DLD1 (cell line): ENCODE data around the gene MOSMO.
"Not testable (repeated sequence)": the region's sequence is repeated elsewhere in the genome, so short reads cannot be mapped to it uniquely, and the experiment has no call there.

ENCODE experiments used
- in situ Hi-C: cut with HindIII; loops from 2 replicates; pipeline ENCODE4 v1.10.0; 2017; ENCODE audit warnings: low sequenced_read_pairs

The MOSMO gene

GRCh38 chr16:22001591-22001990 lies 6.3 kb upstream of the MOSMO start:
- in situ Hi-C loops, result no loop called here

GRCh38 chr16:22002047-22002446 lies 5.9 kb upstream of the MOSMO start:
- in situ Hi-C loops, result not testable (repeated sequence)

GRCh38 chr16:22003195-22003594 lies 4.7 kb upstream of the MOSMO start:
- in situ Hi-C loops, result no loop called here

- in situ Hi-C loops, result no loop called here
These were observed 3.6 kb upstream of the MOSMO start for GRCh38 chr16:22004341-22004740.

- in situ Hi-C loops, result no loop called here
These were observed 2.2 kb upstream of the MOSMO start for GRCh38 chr16:22005746-22006145.

GRCh38 chr16:22006636-22007035 lies 1.3 kb upstream of the MOSMO start:
- in situ Hi-C loops, result no loop called here

- in situ Hi-C loops, result no loop called here
These were observed 777 bp upstream of the MOSMO start for GRCh38 chr16:22007159-22007508.

- in situ Hi-C loops, result no loop called here
These were observed 526 bp downstream of the MOSMO start for GRCh38 chr16:22008215-22009059.

GRCh38 chr16:22010902-22011301 lies 3.0 kb downstream of the MOSMO start:
- in situ Hi-C loops, result no loop called here

- in situ Hi-C loops, result no loop called here
These were observed 4.3 kb downstream of the MOSMO start for GRCh38 chr16:22012241-22012640.

GRCh38 chr16:22013486-22013885 lies 5.6 kb downstream of the MOSMO start:
- in situ Hi-C loops, result no loop called here

GRCh38 chr16:22014271-22014873 lies 6.5 kb downstream of the MOSMO start:
- in situ Hi-C loops, result no loop called here

- in situ Hi-C loops, result no loop called here
These were observed 9.0 kb downstream of the MOSMO start for GRCh38 chr16:22016927-22017326.

GRCh38 chr16:22018559-22018958 lies 10.6 kb downstream of the MOSMO start:
- in situ Hi-C loops, result no loop called here

GRCh38 chr16:22022151-22022550 lies 14.2 kb downstream of the MOSMO start:
- in situ Hi-C loops, result no loop called here

- in situ Hi-C loops, result no loop called here
These were observed 15.6 kb downstream of the MOSMO start for GRCh38 chr16:22023505-22023904.

GRCh38 chr16:22024785-22025184 lies 16.9 kb downstream of the MOSMO start:
- in situ Hi-C loops, result not testable (repeated sequence)

GRCh38 chr16:22027633-22028032 lies 19.7 kb downstream of the MOSMO start:
- in situ Hi-C loops, result no loop called here

GRCh38 chr16:22029632-22030031 lies 21.7 kb downstream of the MOSMO start:
- in situ Hi-C loops, result no loop called here

GRCh38 chr16:22030087-22030812 lies 22.3 kb downstream of the MOSMO start:
- in situ Hi-C loops, result no loop called here

GRCh38 chr16:22031483-22032083 lies 23.7 kb downstream of the MOSMO start:
- in situ Hi-C loops, result no loop called here
